Caco-2 (cell line): ENCODE measurements around the gene KCTD15. TPM values are rescaled to one million over a fixed set of nuclear protein-coding genes. Genes with fewer than 3 reads are reported as not detected.

Experiments
- BruUV-seq: library from RNA; stranded (reverse); fragments of 400-500 nt; replicated peaks from 2 replicates; lab custom pipeline; 2021; lab: Mats Ljungman, UMichigan
- CTCF ChIA-PET: fragments of 300-600 bp; sonication (Branson Sonifier 250); formaldehyde crosslinking; loops from one replicate; lab custom pipeline; 2022; ENCODE audit warnings: antibody characterized with exemption; lab: Charles Lee
- POLR2A ChIA-PET: fragments of 300-600 bp; sonication (Branson Sonifier 250); formaldehyde crosslinking; loops from one replicate; lab custom pipeline; 2022; ENCODE audit warnings: antibody characterized with exemption; lab: Charles Lee
- DNase-seq, 2 experiments: peaks; one replicate each; pipeline versions ENCODE4 v3.0.0 to v3.0.0-alpha.2; 2020 to 2022
- H3K27me3 ChIP-seq: replicated peaks from 2 replicates; pipeline ENCODE4 v1.6.0; 2011; ENCODE audit warnings: low read length; ENCODE audit not compliant: control insufficient read depth, insufficient read depth
- H3K36me3 ChIP-seq: 2 replicates; pipeline ENCODE4 v1.5.1; 2011; ENCODE audit warnings: low read length; ENCODE audit not compliant: control insufficient read depth, insufficient read depth
- H3K4me1 ChIP-seq: fragments of 250-450 bp; sonication (Bioruptor Pico); 2 replicates; pipeline ENCODE4 v1.5.1; 2020; ENCODE audit warnings: mild to moderate bottlenecking
- H3K4me3 ChIP-seq: 2 replicates; pipeline ENCODE4 v1.5.1; 2011; ENCODE audit warnings: low read depth, mild to moderate bottlenecking, control low read depth, low read length
- H3K9me3 ChIP-seq: fragments of 250-450 bp; sonication (Bioruptor Pico); 2 replicates; pipeline ENCODE4 v1.5.1; 2020; ENCODE audit warnings: mild to moderate bottlenecking, moderate library complexity
- H3K27ac Mint-ChIP-seq: one replicate; pipeline ENCODE4 v1.8.0; 2022; ENCODE audit warnings: mixed read lengths; ENCODE audit not compliant: unreplicated experiment
- H3K27me3 Mint-ChIP-seq: one replicate; pipeline ENCODE4 v1.8.0; 2022; ENCODE audit warnings: mixed read lengths; ENCODE audit not compliant: insufficient read depth, unreplicated experiment
- H3K36me3 Mint-ChIP-seq: one replicate; pipeline ENCODE4 v1.8.0; 2022; ENCODE audit warnings: mild to moderate bottlenecking, mixed read lengths; ENCODE audit not compliant: insufficient read depth, unreplicated experiment
- H3K4me1 Mint-ChIP-seq: one replicate; pipeline ENCODE4 v1.8.0; 2022; ENCODE audit warnings: low read depth, mixed read lengths; ENCODE audit not compliant: unreplicated experiment
- H3K4me3 Mint-ChIP-seq: one replicate; pipeline ENCODE4 v1.8.0; 2022; ENCODE audit warnings: mild to moderate bottlenecking, moderate library complexity, mixed read lengths; ENCODE audit not compliant: unreplicated experiment
- H3K9me3 Mint-ChIP-seq: one replicate; pipeline ENCODE4 v1.8.0; 2022; ENCODE audit warnings: mixed read lengths; ENCODE audit not compliant: unreplicated experiment
- intact Hi-C: fragments of 100-400 bp; cut with micrococcal nuclease; formaldehyde crosslinking; loops from one replicate; pipeline ENCODE4 v1.10.0; 2022; ENCODE audit not compliant: unreplicated experiment
- total RNA-seq: library from RNA; stranded (reverse); gene quantifications from 2 replicates; pipeline ENCODE4 v1.2.3, GENCODE V29; 2022
- TF ChIP-seq, protein P1 (sequence below), 2 experiments: fragments of 200-600 bp in 1 of 2; IDR thresholded peaks; 1 replicate in 1 of 2; 2 replicates in 1 of 2; pipeline versions ENCODE4 v1.5.1 to v1.8.0; 2011 to 2022; ENCODE audit warnings: antibody characterized with exemption in 1 of 2, control low read depth in 1 of 2, inconsistent platforms in 1 of 2, low read depth in 1 of 2, low read length in 1 of 2, mild to moderate bottlenecking in 1 of 2, moderate library complexity in 1 of 2; ENCODE audit not compliant: insufficient read depth in 1 of 2, severe bottlenecking in 1 of 2, unreplicated experiment in 1 of 2

Gene KCTD15
- total RNA-seq, 1 experiment from 2014 or later = 34.6 TPM

DNA sequence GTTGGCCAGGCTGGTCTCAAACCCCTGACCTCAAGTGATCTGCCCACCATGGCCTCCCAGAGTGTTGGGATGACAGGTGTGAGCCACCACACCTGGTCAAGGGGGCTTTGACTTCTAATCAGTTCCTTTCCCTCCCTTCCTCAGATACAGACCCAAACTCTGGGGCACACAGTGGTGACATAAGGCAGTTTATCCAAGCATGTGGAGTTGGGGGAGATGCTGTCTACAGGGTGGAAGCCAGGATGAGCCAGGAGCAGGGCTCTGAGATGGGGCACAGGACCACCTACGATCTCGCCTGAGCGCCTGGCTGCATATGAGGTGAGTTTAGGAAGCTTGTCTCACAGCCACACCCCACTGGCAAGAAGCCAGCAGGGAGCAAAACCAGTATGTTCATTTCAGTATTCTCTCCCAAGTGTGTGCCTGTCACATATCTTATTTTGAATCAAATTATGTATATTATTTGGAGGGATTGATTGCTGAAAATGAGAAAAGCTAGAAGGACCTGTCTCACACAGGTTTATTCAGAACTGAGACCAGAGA is 67.7 kb downstream of the KCTD15 start:
- no peaks in the 10 kb centered on the region for H3K9me3 Mint-ChIP-seq
- ChIA-PET CTCF (no interaction called here), POLR2A (no interaction called here)
- TF ChIP-seq, protein P1, sequence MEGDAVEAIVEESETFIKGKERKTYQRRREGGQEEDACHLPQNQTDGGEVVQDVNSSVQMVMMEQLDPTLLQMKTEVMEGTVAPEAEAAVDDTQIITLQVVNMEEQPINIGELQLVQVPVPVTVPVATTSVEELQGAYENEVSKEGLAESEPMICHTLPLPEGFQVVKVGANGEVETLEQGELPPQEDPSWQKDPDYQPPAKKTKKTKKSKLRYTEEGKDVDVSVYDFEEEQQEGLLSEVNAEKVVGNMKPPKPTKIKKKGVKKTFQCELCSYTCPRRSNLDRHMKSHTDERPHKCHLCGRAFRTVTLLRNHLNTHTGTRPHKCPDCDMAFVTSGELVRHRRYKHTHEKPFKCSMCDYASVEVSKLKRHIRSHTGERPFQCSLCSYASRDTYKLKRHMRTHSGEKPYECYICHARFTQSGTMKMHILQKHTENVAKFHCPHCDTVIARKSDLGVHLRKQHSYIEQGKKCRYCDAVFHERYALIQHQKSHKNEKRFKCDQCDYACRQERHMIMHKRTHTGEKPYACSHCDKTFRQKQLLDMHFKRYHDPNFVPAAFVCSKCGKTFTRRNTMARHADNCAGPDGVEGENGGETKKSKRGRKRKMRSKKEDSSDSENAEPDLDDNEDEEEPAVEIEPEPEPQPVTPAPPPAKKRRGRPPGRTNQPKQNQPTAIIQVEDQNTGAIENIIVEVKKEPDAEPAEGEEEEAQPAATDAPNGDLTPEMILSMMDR (IDR thresholded peaks at IDR 0.05; ENCODE audit: insufficient read depth in 1 of 2, low read depth in 1 of 2, low read length in 1 of 2, severe bottlenecking in 1 of 2, unreplicated experiment in 1 of 2) = no peak
- H3K36me3 ChIP-seq = no peaks in the 10 kb centered on the region
- peaks cover 5% of the 10 kb centered on the region; the same call in 1 of the 2 replicates for H3K4me1 ChIP-seq
- BruUV-seq = no TSS peak
- no peaks in the 10 kb centered on the region; the same call in 1 of the 2 replicates for H3K27me3 ChIP-seq
- intact Hi-C loops = no loop called here
- no peak overlapping the region for H3K4me3 Mint-ChIP-seq
- no peaks in the 10 kb centered on the region for H3K36me3 Mint-ChIP-seq
- no peaks in the 10 kb centered on the region for H3K4me1 Mint-ChIP-seq
- H3K9me3 ChIP-seq = no peaks in the 10 kb centered on the region
- H3K27me3 Mint-ChIP-seq = peaks cover 8% of the 10 kb centered on the region
- H3K27ac Mint-ChIP-seq = no peak overlapping the region
- DNase-seq = no peak
- H3K4me3 ChIP-seq = no peak overlapping the region

DNA sequence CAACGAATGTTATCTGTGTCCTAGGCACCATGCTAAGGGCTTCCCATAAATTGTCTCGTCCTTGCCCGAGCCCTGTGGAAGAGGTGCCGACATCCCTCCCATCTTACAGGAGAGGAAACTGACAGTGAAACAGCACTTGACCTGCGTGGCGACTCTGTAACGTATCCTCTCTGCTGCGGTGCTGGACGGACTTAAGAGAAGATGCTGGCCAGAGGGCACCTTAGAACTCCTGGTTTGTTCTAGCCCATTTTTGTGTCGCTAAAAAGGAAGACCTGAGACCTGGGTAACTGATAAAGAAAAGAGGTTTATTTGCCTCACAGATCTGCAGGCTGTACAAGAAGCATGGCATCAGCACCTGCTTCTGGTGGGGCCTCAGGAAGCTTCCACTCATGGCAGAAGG is 68.6 kb downstream of the KCTD15 start:
- H3K36me3 Mint-ChIP-seq = no peaks in the 10 kb centered on the region
- no peak overlapping the region for H3K4me3 Mint-ChIP-seq
- intact Hi-C loops = no loop called here
- no peak overlapping the region for H3K27ac Mint-ChIP-seq
- TF ChIP-seq, protein P1 (IDR thresholded peaks at IDR 0.05; ENCODE audit: insufficient read depth in 1 of 2, low read depth in 1 of 2, low read length in 1 of 2, severe bottlenecking in 1 of 2, unreplicated experiment in 1 of 2) = no peak
- H3K27me3 ChIP-seq = no peaks in the 10 kb centered on the region; the same call in 1 of the 2 replicates
- no peak overlapping the region for H3K4me3 ChIP-seq
- peaks cover 5% of the 10 kb centered on the region; the same call in 1 of the 2 replicates for H3K4me1 ChIP-seq
- H3K27me3 Mint-ChIP-seq = peaks cover 3% of the 10 kb centered on the region
- no peaks in the 10 kb centered on the region for H3K4me1 Mint-ChIP-seq
- BruUV-seq = no TSS peak
- no peaks in the 10 kb centered on the region for H3K9me3 Mint-ChIP-seq
- H3K36me3 ChIP-seq = no peaks in the 10 kb centered on the region
- ChIA-PET CTCF (no interaction called here), POLR2A (no interaction called here)
- no peak for DNase-seq
- H3K9me3 ChIP-seq = no peaks in the 10 kb centered on the region

Other genes starting within 250 kb of the KCTD15 start
- gene CHST8, start 174.9 kb upstream of the KCTD15 start, total RNA-seq = not detected in 2 replicates